ENCODE measurements around the gene PREX1. TPM values are rescaled to one million over a fixed set of nuclear protein-coding genes. Genes with fewer than 3 reads are reported as not detected.
A peak's percentile ranks its signal among the peaks of the same experiment; 100 is the strongest.

The PREX1 gene
- polyA plus RNA-seq, 1 donor (not counting 4 experiments of a cell fraction or from before 2014, with no cell fraction given), result 0.22 TPM

GRCh38 chr20:48824830-48825565 is 2.8 kb downstream of the PREX1 start:
- peaks cover 19% of the 10 kb centered on the region for H3K4me1 ChIP-seq (ENCODE audit: control insufficient read depth, extremely low read depth, insufficient read depth, low read length)
- H3K27ac ChIP-seq (ENCODE audit: control insufficient read depth, insufficient read depth, low read length), result no peak overlapping the region
- H3K9me3 ChIP-seq (ENCODE audit: control insufficient read depth, low read depth, low read length), result no peaks in the 10 kb centered on the region
- TF ChIP-seq CTCF (optimal IDR thresholded peaks at IDR 0.05 in 1 of 3, IDR thresholded peaks at IDR 0.05 in 1 of 3, conservative IDR thresholded peaks at IDR 0.05 in 1 of 3; ENCODE audit: extremely low read depth in 1 of 3, insufficient read depth in 2 of 3, low read length in 3 of 3), result no peak
- TF ChIP-seq EZH2 (IDR thresholded peaks at IDR 0.05; ENCODE audit: low read length), result no peak
- no peaks in the 10 kb centered on the region for H4K20me1 ChIP-seq (ENCODE audit: control insufficient read depth, extremely low read depth, insufficient read depth, low read length)
- H3K27me3 ChIP-seq (ENCODE audit: control insufficient read depth, extremely low read depth, insufficient read depth, low read length), result peaks cover 22% of the 10 kb centered on the region
- no peak overlapping the region for H2AFZ ChIP-seq (ENCODE audit: control insufficient read depth, low read length)
- no peak for DNase-seq (ENCODE audit: low read depth, low spot score)
- peak overlapping the region; percentile 63 for H3K4me2 ChIP-seq (ENCODE audit: control insufficient read depth, extremely low read depth, insufficient read depth, low read depth, low read length)
- H3K79me2 ChIP-seq (ENCODE audit: control insufficient read depth, insufficient read depth, low read length), result no peaks in the 10 kb centered on the region
- FAIRE-seq, result no peak
- dilution Hi-C loops (cut with MboI; ENCODE audit: extremely low pct_ligation_motif_present, low sequenced_read_pairs), result no loop called here
- H3K4me3 ChIP-seq (ENCODE audit: control insufficient read depth in 2 of 3, extremely low read depth in 1 of 3, insufficient read depth in 2 of 3, low read depth in 1 of 3, low read length in 3 of 3), result no peak overlapping the region
- no peaks in the 10 kb centered on the region for H3K36me3 ChIP-seq (ENCODE audit: control insufficient read depth in 2 of 2, extremely low read depth in 1 of 2, insufficient read depth in 2 of 2, low read length in 2 of 2)
- no peaks in the 10 kb centered on the region for H3K9me1 ChIP-seq (ENCODE audit: control insufficient read depth, extremely low read depth, insufficient read depth, low read length)
- no peak overlapping the region for H3K9ac ChIP-seq (ENCODE audit: control insufficient read depth, extremely low read depth, insufficient read depth, low read length)

- Histone ChIP-seq H2AFZ (ENCODE audit: control insufficient read depth, low read length) (no peak overlapping the region), H3K9ac (ENCODE audit: control insufficient read depth, extremely low read depth, insufficient read depth, low read length) (no peak overlapping the region), H3K9me1 (ENCODE audit: control insufficient read depth, extremely low read depth, insufficient read depth, low read length) (no peaks in the 10 kb centered on the region), H3K9me3 (ENCODE audit: control insufficient read depth, low read depth, low read length) (no peaks in the 10 kb centered on the region), H3K4me1 (ENCODE audit: control insufficient read depth, extremely low read depth, insufficient read depth, low read length) (peaks cover 19% of the 10 kb centered on the region), H3K36me3 (ENCODE audit: control insufficient read depth in 2 of 2, extremely low read depth in 1 of 2, insufficient read depth in 2 of 2, low read length in 2 of 2) (no peaks in the 10 kb centered on the region), H3K27me3 (ENCODE audit: control insufficient read depth, extremely low read depth, insufficient read depth, low read length) (peaks cover 27% of the 10 kb centered on the region), H3K4me3 (ENCODE audit: control insufficient read depth in 2 of 3, extremely low read depth in 1 of 3, insufficient read depth in 2 of 3, low read depth in 1 of 3, low read length in 3 of 3) (peak overlapping the region in 1 of 3 experiments; percentile 29), H3K27ac (ENCODE audit: control insufficient read depth, insufficient read depth, low read length) (no peak overlapping the region), H3K79me2 (ENCODE audit: control insufficient read depth, insufficient read depth, low read length) (no peaks in the 10 kb centered on the region), H3K4me2 (ENCODE audit: control insufficient read depth, extremely low read depth, insufficient read depth, low read depth, low read length) (peak overlapping the region; percentile 63), H4K20me1 (ENCODE audit: control insufficient read depth, extremely low read depth, insufficient read depth, low read length) (no peaks in the 10 kb centered on the region)
- TF ChIP-seq CTCF (optimal IDR thresholded peaks at IDR 0.05 in 1 of 3, IDR thresholded peaks at IDR 0.05 in 1 of 3, conservative IDR thresholded peaks at IDR 0.05 in 1 of 3; ENCODE audit: extremely low read depth in 1 of 3, insufficient read depth in 2 of 3, low read length in 3 of 3) (no peak), EZH2 (IDR thresholded peaks at IDR 0.05; ENCODE audit: low read length) (no peak)
- dilution Hi-C loops (cut with MboI; ENCODE audit: extremely low pct_ligation_motif_present, low sequenced_read_pairs), result no loop called here
- FAIRE-seq (peak; percentile 66), DNase-seq (ENCODE audit: low read depth, low spot score) (no peak)
Observed at GRCh38 chr20:48823960-48824498, 3.8 kb downstream of the PREX1 start.
